ENCODE data around the gene NR2F1-AS1. TPM values are rescaled to one million over a fixed set of nuclear protein-coding genes. Genes with fewer than 3 reads are reported as not detected.

The NR2F1-AS1 gene
- total RNA-seq, 1 donor from 2014 or later = 13.6 TPM

DNA sequence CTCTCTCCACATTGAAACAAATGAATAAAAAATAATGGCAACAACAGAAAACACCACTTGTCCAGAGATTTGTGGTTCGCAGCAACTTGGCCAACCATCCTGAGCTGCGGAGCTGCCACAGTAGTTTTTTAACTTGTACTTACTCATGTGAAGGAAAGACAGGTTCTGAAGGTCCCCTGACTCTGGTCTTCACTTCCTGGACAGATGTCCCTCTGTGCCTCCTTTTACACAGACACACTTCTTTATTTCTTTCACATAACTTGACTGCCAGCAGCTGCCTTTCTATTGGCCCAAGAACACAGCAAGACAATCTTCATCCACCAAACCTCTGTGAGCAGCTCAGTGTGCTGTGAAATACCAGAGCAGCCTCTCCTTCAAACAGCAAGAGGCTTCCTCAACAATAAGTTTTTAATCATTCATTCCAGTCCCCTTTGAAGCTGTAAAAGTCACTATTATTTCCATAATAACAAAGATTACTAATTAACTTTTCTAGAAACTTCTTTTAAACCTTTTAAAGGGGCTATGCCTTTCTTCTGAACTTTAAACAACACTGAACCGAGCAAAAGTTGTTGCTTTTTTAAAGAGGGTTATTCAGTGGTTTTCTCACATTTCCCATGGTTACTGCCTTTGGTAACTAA, 198.7 kb downstream of the NR2F1-AS1 start:
- no peaks in the 10 kb centered on the region for H3K9me3 Mint-ChIP-seq
- DNase-seq (ENCODE audit: low spot score in 2 of 2, unreplicated experiment in 2 of 2) = no peak
- H3K4me3 Mint-ChIP-seq = no peak overlapping the region
- TF ChIP-seq, protein P1, sequence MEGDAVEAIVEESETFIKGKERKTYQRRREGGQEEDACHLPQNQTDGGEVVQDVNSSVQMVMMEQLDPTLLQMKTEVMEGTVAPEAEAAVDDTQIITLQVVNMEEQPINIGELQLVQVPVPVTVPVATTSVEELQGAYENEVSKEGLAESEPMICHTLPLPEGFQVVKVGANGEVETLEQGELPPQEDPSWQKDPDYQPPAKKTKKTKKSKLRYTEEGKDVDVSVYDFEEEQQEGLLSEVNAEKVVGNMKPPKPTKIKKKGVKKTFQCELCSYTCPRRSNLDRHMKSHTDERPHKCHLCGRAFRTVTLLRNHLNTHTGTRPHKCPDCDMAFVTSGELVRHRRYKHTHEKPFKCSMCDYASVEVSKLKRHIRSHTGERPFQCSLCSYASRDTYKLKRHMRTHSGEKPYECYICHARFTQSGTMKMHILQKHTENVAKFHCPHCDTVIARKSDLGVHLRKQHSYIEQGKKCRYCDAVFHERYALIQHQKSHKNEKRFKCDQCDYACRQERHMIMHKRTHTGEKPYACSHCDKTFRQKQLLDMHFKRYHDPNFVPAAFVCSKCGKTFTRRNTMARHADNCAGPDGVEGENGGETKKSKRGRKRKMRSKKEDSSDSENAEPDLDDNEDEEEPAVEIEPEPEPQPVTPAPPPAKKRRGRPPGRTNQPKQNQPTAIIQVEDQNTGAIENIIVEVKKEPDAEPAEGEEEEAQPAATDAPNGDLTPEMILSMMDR (IDR thresholded peaks at IDR 0.05; ENCODE audit: unreplicated experiment) = no peak
- H3K27ac Mint-ChIP-seq = peak overlapping the region; percentile 10
- H3K27me3 Mint-ChIP-seq (ENCODE audit: low read depth) = no peaks in the 10 kb centered on the region
- no peaks in the 10 kb centered on the region for H3K36me3 Mint-ChIP-seq
- peaks cover 11% of the 10 kb centered on the region for H3K4me1 Mint-ChIP-seq

DNA sequence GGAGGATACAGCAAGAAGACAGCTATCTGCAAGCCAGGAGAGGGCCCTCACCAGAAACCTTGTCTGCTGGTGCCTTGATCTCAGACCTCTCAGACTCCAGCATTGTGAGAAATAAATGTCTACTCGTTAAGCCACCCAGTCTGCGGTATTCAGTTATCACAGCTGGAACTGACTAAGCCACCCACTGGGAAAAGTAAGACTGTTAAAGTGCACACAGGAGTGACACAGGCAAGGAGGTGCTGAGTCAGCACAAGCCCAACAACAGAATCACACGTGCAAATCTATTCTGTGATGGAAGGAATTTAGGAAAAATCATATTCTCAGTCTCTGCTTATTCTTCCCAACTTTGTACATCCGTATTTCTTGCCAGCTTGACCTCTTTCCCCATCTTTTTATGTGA, 200.0 kb downstream of the NR2F1-AS1 start:
- H3K4me1 Mint-ChIP-seq = peaks cover 11% of the 10 kb centered on the region
- H3K27me3 Mint-ChIP-seq (ENCODE audit: low read depth) = no peaks in the 10 kb centered on the region
- no peak overlapping the region for H3K27ac Mint-ChIP-seq
- TF ChIP-seq, protein P1 (IDR thresholded peaks at IDR 0.05; ENCODE audit: unreplicated experiment) = no peak
- DNase-seq (ENCODE audit: low spot score in 2 of 2, unreplicated experiment in 2 of 2) = no peak
- peaks cover 8% of the 10 kb centered on the region for H3K9me3 Mint-ChIP-seq
- no peaks in the 10 kb centered on the region for H3K36me3 Mint-ChIP-seq
- no peak overlapping the region for H3K4me3 Mint-ChIP-seq

DNA sequence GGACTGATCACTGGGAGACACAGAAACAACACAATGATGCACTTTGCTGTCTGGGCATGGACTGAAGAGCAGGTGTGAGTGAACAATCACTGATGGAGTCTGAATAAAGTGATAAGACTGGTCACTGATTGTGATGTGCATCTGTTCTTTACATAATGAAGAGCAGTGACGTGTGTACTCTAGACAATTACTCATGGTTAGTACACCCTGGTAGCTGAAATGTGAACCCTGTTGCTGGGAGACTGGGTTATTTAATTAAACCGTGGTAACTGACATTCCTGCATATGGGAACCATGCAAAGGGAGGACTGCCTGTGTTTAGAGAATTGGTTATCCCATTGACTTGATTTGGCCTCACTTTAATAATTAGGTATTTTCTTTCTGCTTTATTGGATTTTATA, 202.9 kb downstream of the NR2F1-AS1 start:
- no peak overlapping the region for H3K4me3 Mint-ChIP-seq
- H3K4me1 Mint-ChIP-seq = peaks cover 7% of the 10 kb centered on the region
- TF ChIP-seq, protein P1 (IDR thresholded peaks at IDR 0.05; ENCODE audit: unreplicated experiment) = no peak
- H3K9me3 Mint-ChIP-seq = peaks cover 28% of the 10 kb centered on the region
- H3K27ac Mint-ChIP-seq = no peak overlapping the region
- no peak for DNase-seq (ENCODE audit: low spot score in 2 of 2, unreplicated experiment in 2 of 2)
- no peaks in the 10 kb centered on the region for H3K27me3 Mint-ChIP-seq (ENCODE audit: low read depth)
- peaks cover 7% of the 10 kb centered on the region for H3K36me3 Mint-ChIP-seq

DNA sequence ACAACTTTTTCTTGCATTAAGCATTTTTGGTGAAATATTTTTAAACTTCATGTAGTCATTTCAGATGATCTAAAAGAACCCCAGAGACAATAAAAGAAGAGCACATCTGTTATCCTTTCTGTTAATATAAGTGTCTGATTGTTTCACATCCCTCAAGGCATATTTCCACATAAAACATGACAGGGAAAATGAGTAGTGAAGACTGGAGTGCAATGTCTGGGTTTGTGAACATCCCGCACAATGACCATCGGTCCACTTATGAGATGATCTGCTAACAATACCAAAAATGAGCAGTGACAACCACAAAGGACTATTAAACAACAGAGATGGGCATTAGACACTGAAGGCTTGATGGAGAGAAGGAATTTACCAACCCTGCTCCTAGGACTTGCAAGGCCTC, 209.1 kb downstream of the NR2F1-AS1 start:
- no peak overlapping the region for H3K27ac Mint-ChIP-seq
- TF ChIP-seq, protein P1 (IDR thresholded peaks at IDR 0.05; ENCODE audit: unreplicated experiment) = no peak
- H3K9me3 Mint-ChIP-seq = peaks cover 54% of the 10 kb centered on the region
- DNase-seq (ENCODE audit: low spot score in 2 of 2, unreplicated experiment in 2 of 2) = no peak
- H3K4me1 Mint-ChIP-seq = peaks cover 3% of the 10 kb centered on the region
- no peak overlapping the region for H3K4me3 Mint-ChIP-seq
- H3K27me3 Mint-ChIP-seq (ENCODE audit: low read depth) = no peaks in the 10 kb centered on the region
- peaks cover 15% of the 10 kb centered on the region for H3K36me3 Mint-ChIP-seq

DNA sequence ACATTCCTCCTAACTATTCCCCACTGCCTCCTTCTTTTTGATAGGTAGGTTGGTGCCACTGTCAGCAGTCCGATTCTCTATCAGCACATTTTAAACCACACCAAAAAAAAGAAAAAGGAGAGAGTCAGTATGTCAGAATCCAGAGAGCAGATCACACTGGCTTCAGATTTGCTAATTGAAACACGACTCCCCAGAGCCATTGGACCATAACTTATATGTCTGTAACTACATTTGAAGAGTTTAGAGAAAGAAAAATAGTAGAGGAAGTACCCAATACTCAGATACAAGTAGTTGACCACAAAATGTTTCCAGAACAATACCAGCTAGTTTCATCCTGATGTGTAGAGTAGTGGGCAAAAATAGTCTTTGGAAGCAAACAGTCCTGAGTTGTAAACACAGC, 216.6 kb downstream of the NR2F1-AS1 start:
- Mint-ChIP-seq H3K27ac (peak overlapping the region; percentile 35), H3K4me1 (peaks cover 12% of the 10 kb centered on the region), H3K4me3 (no peak overlapping the region), H3K9me3 (peaks cover 15% of the 10 kb centered on the region), H3K36me3 (peaks cover 2% of the 10 kb centered on the region), H3K27me3 (ENCODE audit: low read depth) (no peaks in the 10 kb centered on the region)
- no peak for DNase-seq (ENCODE audit: low spot score in 2 of 2, unreplicated experiment in 2 of 2)
- TF ChIP-seq, protein P1 (IDR thresholded peaks at IDR 0.05; ENCODE audit: unreplicated experiment) = no peak
